A673 (cell line): Measurements from ENCODE around the gene DYRK1A. TPM values are rescaled to one million over a fixed set of nuclear protein-coding genes. Genes with fewer than 3 reads are reported as not detected.
"Not testable (repeated sequence)": the region's sequence is repeated elsewhere in the genome, so short reads cannot be mapped to it uniquely, and the experiment has no call there.

Experiments used
- BruUV-seq: library from RNA; stranded (reverse); fragments of 400-500 nt; replicated peaks from 2 replicates; lab custom pipeline; 2021; lab: Mats Ljungman, UMichigan
- CTCF ChIA-PET: fragments of 300-600 bp; sonication (Branson Sonifier 250); formaldehyde crosslinking; loops from one replicate; lab custom pipeline; 2022; ENCODE audit warnings: antibody characterized with exemption; lab: Charles Lee
- POLR2A ChIA-PET: fragments of 300-600 bp; sonication (Branson Sonifier 250); formaldehyde crosslinking; loops from one replicate; lab custom pipeline; 2022; ENCODE audit warnings: antibody characterized with exemption; ENCODE audit not compliant: low non-redundant PET; lab: Charles Lee
- DNase-seq: peaks from one replicate; pipeline ENCODE4 v3.0.0-alpha.2; 2015; ENCODE audit warnings: low spot score
- H3K27ac ChIP-seq: fragments of 200-600 bp; sonication (generic); 2 replicates; pipeline ENCODE4 v1.5.1; 2016; ENCODE audit warnings: mixed run types, low read depth, mild to moderate bottlenecking, mixed read lengths, antibody characterized with exemption, low read length; ENCODE audit not compliant: poor library complexity, severe bottlenecking
- H3K27me3 ChIP-seq: fragments of 200-600 bp; sonication (generic); replicated peaks from 2 replicates; pipeline ENCODE4 v1.6.1; 2017; ENCODE audit warnings: mixed run types, low read depth, mild to moderate bottlenecking, mixed read lengths, antibody characterized with exemption, low read length; ENCODE audit not compliant: insufficient read depth, poor library complexity
- H3K36me3 ChIP-seq: fragments of 200-600 bp; sonication (generic); 2 replicates; pipeline ENCODE4 v1.6.1; 2016; ENCODE audit warnings: mixed run types, mild to moderate bottlenecking, mixed read lengths, antibody characterized with exemption, low read length; ENCODE audit not compliant: insufficient read depth, poor library complexity, severe bottlenecking
- H3K4me1 ChIP-seq: fragments of 200-600 bp; sonication (generic); 2 replicates; pipeline ENCODE4 v1.6.1; 2017; ENCODE audit warnings: mixed run types, mild to moderate bottlenecking, mixed read lengths, antibody characterized with exemption, low read length; ENCODE audit not compliant: insufficient read depth, poor library complexity, severe bottlenecking
- H3K4me3 ChIP-seq: fragments of 200-600 bp; sonication (generic); 2 replicates; pipeline ENCODE4 v1.5.1; 2016; ENCODE audit warnings: low read depth, mixed run types, mild to moderate bottlenecking, mixed read lengths, low read length; ENCODE audit not compliant: poor library complexity, severe bottlenecking
- H3K9me3 ChIP-seq: fragments of 200-600 bp; sonication (generic); 2 replicates; pipeline ENCODE4 v1.6.1; 2016; ENCODE audit warnings: mixed run types, low read depth, mild to moderate bottlenecking, mixed read lengths, antibody characterized with exemption, low read length; ENCODE audit not compliant: poor library complexity, severe bottlenecking
- EZH2 ChIP-seq: fragments of 200-600 bp; sonication (generic); IDR thresholded peaks from 2 replicates; pipeline ENCODE4 v1.6.1; 2017; ENCODE audit warnings: borderline replicate concordance, low read depth, mild to moderate bottlenecking, mixed read lengths, antibody characterized with exemption, low read length; ENCODE audit not compliant: poor library complexity, severe bottlenecking
- intact Hi-C: fragments of 100-400 bp; cut with micrococcal nuclease; formaldehyde crosslinking; loops from one replicate; pipeline ENCODE4 v1.10.0; 2022; ENCODE audit not compliant: unreplicated experiment
- total RNA-seq: library from RNA; stranded (reverse); gene quantifications from 2 replicates; pipeline ENCODE4 v1.2.3, GENCODE V29; 2021
- TF ChIP-seq, protein P1 (sequence below): fragments of 300-800, 200-600 bp; sonication (generic); conservative IDR thresholded peaks from 2 replicates; pipeline ENCODE4 v1.5.1; 2017; ENCODE audit warnings: low read depth, mild to moderate bottlenecking, antibody characterized with exemption, low read length, moderate library complexity, mixed read lengths

Gene DYRK1A
- total RNA-seq, 1 experiment from 2014 or later, result 70.5 TPM

DNA sequence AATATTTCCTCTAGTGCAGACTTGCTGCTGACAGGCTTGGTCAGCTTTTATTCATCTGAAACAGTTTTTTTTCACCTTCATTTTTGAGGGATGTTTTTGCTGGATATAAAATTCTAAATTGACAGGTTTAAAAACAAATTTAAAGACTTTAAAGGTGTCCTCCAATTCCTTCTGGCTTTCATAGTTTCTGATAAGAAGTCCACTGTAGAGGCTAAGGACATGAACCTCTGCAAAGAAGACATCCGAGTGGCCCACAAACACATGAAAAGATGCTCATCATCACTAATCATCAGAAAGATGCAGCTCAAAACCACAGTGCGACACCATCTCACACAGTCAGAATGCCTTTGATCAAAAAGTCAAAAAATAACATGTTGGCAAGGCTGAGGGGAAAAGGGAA lies 42.0 kb upstream of the DYRK1A start:
- ChIA-PET CTCF (no interaction called here), POLR2A (interaction anchor here (0.8 kb wide), 1 partner anchor 21 kb away, joined by 4 read pairs; no protein-coding TSS in a partner anchor)
- H3K27me3 ChIP-seq, result no peaks in the 10 kb centered on the region
- no peaks in the 10 kb centered on the region for H3K36me3 ChIP-seq
- peaks cover 7% of the 10 kb centered on the region for H3K9me3 ChIP-seq
- no peak for DNase-seq
- no peak overlapping the region for H3K27ac ChIP-seq
- H3K4me3 ChIP-seq, result no peak overlapping the region
- BruUV-seq, result no TSS peak
- no peaks in the 10 kb centered on the region for H3K4me1 ChIP-seq
- no peak for TF ChIP-seq EZH2
- TF ChIP-seq, protein P1, sequence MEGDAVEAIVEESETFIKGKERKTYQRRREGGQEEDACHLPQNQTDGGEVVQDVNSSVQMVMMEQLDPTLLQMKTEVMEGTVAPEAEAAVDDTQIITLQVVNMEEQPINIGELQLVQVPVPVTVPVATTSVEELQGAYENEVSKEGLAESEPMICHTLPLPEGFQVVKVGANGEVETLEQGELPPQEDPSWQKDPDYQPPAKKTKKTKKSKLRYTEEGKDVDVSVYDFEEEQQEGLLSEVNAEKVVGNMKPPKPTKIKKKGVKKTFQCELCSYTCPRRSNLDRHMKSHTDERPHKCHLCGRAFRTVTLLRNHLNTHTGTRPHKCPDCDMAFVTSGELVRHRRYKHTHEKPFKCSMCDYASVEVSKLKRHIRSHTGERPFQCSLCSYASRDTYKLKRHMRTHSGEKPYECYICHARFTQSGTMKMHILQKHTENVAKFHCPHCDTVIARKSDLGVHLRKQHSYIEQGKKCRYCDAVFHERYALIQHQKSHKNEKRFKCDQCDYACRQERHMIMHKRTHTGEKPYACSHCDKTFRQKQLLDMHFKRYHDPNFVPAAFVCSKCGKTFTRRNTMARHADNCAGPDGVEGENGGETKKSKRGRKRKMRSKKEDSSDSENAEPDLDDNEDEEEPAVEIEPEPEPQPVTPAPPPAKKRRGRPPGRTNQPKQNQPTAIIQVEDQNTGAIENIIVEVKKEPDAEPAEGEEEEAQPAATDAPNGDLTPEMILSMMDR, result no peak
- intact Hi-C loops, result no loop called here

DNA sequence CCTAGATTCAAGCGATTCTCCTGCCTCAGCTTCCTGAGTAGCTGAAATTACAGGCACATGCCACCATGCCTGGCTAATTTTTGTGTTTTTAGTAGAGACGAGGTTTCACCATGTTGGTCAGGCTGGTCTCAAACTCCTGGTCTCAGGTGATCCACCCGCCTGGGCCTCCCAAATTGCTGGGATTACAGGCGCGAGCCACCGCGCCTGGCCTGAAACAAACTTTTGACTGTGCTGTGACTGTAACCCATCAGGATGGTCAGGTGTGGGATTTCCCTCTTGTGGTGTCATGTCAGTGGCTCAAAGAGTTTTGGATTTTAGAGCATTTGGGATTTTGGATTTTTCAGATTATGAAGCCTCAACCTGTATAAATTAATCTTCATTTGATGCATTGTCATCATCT lies 38.4 kb upstream of the DYRK1A start:
- CTCF ChIA-PET, BruUV-seq, H3K27ac ChIP-seq, H3K4me1 ChIP-seq, H3K9me3 ChIP-seq, H3K4me3 ChIP-seq, H3K36me3 ChIP-seq, DNase-seq, POLR2A ChIA-PET, intact Hi-C loops, H3K27me3 ChIP-seq: not testable (repeated sequence)

DNA sequence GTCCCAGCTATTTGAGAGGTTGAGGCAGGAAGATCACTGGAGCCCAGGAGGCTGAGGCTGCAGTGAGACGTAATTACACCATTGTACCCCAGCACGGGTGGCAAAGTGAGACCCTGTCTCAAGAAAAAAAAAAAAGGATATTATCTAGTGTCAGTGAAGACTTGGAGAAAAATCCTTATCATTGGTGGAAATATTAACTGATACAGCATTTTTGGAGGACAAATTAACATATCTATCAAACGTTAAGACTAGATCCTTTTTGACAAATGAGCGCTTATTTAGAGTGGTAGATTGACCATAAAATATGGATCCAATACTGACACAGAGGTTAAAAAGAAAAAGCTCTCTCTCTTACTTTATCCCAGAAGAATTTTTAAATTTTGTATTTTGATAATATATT lies 35.2 kb upstream of the DYRK1A start:
- CTCF ChIA-PET, result no interaction called here
- intact Hi-C loops, result no loop called here
- no peak overlapping the region for H3K27ac ChIP-seq
- no peak overlapping the region for H3K4me3 ChIP-seq
- H3K4me1 ChIP-seq, result no peaks in the 10 kb centered on the region
- no peak for DNase-seq
- TF ChIP-seq, protein P1, result no peak
- no peak for TF ChIP-seq EZH2
- POLR2A ChIA-PET, result interaction anchor here (0.6 to 0.7 kb wide), 2 partner anchors 84 to 138 kb away, joined by 3 to 12 read pairs; no protein-coding TSS in a partner anchor
- no peaks in the 10 kb centered on the region for H3K36me3 ChIP-seq
- no peaks in the 10 kb centered on the region for H3K9me3 ChIP-seq
- no peaks in the 10 kb centered on the region for H3K27me3 ChIP-seq
- no TSS peak for BruUV-seq

DNA sequence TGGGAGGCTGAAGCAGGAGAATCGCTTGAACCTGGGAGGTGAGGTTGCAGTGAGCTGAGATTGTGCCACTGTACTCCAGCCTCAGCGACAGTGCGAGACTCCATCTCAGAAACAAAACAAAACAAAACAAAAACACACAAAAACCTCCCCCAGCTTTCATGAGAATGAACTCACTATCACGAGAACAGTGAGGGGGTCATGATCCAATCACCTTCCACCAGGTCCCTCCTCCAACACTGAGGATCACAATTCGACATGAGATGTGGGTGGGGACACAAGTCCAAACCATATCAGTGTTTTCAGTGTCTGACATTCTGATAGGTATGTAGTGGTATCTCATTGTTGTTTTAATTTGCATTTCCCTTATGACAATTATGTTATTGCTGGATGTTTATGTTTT lies 31.5 kb upstream of the DYRK1A start:
- Histone ChIP-seq H3K27me3 (no peaks in the 10 kb centered on the region), H3K4me3 (no peak overlapping the region), H3K36me3 (no peaks in the 10 kb centered on the region), H3K9me3 (no peaks in the 10 kb centered on the region), H3K4me1 (peaks cover 16% of the 10 kb centered on the region), H3K27ac (no peak overlapping the region)
- CTCF ChIA-PET, result no interaction called here
- no TSS peak for BruUV-seq
- POLR2A ChIA-PET, result no interaction called here
- intact Hi-C loops, result no loop called here
- TF ChIP-seq, protein P1, result no peak
- TF ChIP-seq EZH2, result no peak
- no peak for DNase-seq
